SKM-1 treated with dmso at 0.1 percent for 144 hours (cell line): Measurements from ENCODE around the gene GIPC2.
"Not testable (repeated sequence)": the region's sequence is repeated elsewhere in the genome, so short reads cannot be mapped to it uniquely, and the experiment has no call there.

Experiments
- DNase-seq: peaks from one replicate; lab custom pipeline; 2025; ENCODE audit not compliant: unreplicated experiment; lab: John Stamatoyannopoulos, UW

Gene GIPC2, protein sequence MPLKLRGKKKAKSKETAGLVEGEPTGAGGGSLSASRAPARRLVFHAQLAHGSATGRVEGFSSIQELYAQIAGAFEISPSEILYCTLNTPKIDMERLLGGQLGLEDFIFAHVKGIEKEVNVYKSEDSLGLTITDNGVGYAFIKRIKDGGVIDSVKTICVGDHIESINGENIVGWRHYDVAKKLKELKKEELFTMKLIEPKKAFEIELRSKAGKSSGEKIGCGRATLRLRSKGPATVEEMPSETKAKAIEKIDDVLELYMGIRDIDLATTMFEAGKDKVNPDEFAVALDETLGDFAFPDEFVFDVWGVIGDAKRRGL

DNA sequence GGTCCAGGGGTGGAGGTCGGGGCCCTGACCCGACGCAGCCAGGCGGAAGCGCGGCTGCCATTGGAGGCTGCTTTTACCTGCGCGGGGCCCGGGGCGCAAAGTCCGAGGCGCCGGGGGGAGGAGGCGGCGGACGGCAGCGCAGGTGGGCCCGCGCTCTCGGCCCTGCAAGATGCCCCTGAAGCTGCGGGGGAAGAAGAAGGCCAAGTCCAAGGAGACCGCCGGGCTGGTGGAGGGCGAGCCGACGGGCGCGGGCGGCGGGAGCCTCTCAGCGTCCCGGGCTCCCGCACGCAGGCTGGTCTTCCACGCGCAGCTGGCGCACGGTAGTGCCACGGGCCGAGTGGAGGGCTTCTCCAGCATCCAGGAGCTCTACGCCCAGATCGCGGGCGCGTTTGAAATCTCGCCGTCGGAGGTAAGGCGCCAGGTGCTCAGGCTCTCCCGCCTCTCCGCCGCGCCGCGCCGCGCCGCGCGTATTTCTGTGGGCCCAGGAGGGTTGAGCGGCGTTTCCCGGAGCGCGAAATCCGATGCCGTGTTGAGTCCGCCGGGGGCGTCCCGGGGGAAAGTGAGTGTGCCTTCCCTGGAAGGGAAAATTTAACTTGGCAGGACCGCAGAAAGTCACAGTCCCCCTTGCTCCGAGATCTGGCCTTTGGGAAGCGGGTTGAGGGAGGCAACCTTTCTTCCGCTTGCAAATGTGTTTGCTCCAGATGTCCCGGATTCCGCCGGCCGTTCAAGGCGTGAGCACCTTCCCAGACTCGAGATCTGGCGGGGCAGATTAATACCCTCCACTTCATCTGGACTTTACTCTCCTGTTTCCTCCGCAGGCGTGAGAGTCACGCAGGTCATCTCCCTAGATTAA lies at the start of gene GIPC2:
Gene GIPC2 (plus strand): TSS at position 41 of the 853 bp plus-strand sequence. CDS start 129 bp downstream, at position 170.
- DNase-seq: no peak

DNA sequence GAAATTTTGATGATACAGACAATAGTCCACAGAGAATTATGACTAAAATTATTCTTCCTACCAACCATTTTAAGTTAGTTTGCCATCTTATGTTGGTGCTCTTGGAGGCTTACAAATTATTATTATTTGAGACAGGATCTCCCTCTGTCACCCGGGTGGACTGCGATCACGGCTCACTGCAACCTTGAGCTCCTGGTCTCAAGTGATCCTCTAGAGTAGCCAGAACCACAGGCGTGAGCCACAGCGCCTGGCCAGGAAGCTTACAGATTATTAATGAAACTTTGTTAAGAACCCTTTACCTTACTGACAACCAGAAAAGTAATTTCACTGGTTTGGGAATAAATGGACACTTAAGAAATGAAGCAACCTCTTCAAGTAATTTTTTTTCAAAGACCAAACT lies 49.0 kb upstream of the GIPC2 start:
- DNase-seq: no peak

DNA sequence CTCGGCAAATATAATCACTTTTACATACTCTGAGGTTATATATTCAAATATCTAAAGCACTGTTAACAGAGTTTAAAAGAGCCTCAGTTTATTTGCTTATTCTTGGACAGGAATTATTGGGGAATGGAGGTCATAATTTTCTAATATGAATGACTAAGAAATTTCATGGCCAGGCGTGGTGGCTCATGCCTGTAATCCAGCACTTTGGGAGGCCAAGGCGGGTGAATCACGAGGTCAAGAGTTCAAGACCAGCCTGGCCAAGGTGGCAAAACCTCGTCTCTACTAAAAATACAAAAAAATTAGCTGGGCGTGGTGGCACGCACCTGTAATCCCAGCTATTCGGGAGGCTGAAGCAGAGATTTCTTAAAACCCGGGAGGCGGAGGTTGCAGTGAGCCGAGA lies 45.2 kb upstream of the GIPC2 start:
- not testable (repeated sequence) for DNase-seq

DNA sequence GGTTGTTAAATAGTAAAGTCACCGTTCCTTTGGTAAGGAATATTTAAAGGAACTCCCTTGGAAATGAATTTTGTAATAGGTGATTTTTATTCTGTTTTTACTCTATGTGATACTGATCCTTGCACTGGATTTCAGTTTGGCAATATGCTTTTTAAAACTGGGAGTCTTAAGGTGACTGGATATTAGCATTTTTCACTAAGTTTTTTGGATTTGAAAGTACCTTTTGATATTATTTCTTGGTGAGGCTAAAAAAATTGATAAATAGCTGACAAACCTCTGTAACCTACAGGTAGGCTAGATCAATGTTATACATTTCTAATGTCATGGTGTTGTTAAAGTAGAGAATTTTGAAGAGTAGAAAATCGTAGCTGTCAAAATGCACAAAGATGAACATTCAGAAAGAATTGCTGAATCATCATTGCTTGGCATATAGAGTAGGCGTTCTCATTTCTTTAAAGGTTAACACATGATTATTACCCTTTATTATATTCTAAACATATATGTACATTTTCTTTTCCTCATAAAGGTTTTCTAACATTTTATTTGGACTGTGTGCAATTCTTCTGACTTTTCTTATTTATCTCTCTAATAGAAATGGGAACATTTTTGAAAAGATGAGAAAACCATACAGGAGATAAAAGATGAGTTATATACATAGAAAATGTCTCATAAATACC lies 42.6 kb upstream of the GIPC2 start:
- DNase-seq: no peak

DNA sequence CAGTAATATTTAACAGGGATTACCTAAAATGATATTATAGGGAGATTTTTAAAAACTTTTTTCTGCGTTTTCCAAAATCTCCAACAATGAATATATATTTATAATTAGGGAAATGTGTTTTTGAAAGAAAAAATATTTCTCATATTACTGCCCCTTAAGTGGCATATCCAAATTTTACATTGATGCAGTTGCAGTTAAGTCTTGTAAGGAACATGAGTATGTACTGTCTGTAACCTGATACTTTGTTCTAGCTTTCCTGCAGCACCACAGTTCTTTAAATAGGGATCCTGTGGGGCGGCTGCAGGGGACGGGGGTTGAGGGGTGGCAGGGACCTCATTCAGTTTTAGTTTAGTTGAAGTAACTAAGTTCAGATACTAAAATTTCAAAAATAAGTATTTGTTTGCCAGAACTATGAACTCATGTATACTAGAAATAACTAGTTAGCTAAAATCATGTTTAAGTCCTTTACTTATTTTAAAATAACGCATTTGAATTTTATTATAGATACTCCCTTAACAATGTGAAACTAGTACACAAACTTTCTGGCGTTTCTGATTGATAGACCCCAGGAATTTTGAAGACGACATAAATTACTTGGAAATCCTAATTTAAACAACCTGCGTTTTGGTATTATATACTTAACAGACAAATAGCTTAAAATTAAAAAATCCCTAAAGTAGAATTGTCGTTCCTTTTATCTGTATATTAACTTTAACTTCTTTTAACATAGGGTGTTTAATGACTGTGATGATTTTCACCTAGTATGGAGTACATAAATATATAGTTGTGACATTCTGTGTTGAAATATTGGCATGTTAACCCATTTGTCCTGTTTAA lies 41.7 kb upstream of the GIPC2 start:
- DNase-seq: peak; percentile 77

DNA sequence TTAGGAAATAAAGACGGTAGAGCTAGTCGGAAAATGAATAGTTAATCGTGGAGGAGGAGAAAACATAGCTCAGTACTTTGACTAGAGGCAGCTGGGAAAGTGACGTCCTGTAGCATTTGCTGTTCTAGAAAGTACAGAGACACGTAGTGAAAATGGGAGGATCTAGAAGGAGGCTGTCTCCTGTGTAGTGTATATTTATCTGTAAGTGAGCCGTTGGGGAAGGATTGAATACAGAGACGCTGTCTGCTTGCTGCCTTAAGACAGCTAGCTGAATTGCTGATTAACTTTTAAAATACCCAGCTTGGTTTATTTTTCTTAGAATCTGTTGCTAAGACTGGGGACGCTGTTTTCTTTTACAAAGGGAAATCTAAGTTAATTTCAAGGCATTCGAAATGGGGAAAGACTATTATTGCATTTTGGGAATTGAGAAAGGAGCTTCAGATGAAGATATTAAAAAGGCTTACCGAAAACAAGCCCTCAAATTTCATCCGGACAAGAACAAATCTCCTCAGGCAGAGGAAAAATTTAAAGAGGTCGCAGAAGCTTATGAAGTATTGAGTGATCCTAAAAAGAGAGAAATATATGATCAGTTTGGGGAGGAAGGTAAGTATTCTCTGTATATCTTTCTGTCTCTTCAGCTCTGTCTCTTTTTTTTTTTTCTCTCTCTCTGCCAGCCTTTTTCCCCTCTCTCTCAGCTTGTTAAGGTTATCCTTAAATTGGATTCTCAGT lies 40.9 kb upstream of the GIPC2 start, which contains the start of gene DNAJB4:
Gene DNAJB4 (plus strand): TSS at position 221 of the 729 bp plus-strand sequence. CDS start 172 bp downstream, at position 393.
- peak; percentile 97 for DNase-seq

DNA sequence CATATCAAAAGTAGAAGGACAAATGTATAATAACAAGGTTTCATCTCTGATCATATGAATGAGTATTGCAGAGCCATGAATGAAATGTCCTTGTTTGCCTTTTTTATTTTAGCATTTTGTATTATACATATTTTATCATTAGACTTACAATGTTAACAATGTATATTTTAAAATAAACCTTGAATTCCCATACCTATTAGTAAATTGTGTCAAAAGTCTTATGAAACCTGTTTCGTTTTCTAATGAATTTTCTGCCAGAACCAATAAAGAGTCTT lies 40.4 kb upstream of the GIPC2 start:
- DNase-seq: no peak

DNA sequence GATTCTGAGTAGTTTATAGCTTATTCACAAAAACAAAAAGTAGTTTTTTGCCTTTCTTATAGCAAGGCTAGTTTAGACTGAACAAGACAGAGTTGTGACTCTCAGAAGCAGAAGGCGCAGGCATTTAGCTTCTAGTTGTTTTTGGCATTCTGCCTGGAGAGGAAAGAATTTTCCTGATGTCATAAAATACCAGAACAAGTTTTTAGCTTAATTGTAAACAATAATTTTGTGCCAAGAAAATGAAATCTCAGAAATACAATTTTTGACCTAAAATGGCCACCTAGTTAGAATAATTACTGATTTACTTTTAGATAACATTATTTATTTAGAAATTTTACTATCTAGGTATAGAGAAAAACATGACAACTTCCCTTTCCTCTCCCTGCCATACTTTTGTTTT lies 40.0 kb upstream of the GIPC2 start:
- DNase-seq: peak; percentile 30

DNA sequence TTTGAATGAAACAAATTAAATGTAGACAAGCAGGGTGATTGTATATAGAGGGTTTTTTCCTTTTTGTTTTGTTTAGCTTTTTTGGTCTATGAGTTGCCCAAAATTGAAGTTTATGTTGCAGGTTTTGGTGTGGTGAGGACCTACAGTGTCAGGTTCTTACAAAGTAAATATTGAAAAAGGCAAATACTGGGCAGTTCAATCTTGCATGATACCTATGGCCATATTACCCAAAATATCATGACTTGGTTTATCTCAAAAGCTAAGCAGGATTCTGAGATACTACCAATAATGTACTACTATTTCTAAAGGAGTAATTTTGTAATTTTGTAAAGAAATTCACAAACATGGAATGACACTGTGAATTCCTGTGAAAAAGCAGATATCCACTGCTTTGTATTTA lies 39.2 kb upstream of the GIPC2 start:
- DNase-seq: no peak

DNA sequence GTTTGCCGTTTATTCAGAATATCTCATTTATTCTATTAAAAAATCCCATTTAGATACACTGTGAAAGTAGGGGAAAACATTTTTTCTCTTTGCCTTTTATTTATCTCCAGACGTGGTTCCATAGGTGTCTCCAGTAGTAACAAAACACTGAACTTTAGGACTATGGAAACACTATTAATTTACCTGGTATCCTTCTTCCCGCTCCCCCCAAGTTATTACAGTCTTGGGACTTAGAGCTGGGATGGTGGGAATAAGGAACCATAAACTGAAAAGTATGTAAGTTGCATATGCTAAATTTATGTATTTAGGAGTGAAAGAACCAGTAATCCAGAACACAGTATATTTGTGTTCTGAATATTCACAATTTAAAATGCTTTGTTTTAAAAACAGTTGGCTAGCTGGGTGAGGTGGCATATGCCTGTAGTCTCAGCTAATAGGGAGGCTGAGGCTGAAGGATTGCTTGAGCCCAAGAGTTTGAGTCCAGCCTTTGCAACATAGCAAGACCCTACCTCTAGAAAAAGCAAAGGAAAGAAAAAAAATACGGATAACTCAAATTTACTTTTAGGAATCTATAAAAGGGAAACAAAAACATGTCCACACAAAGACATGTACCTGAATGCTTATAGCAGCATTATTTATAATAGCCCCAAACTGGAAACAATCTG lies 38.0 kb upstream of the GIPC2 start:
- DNase-seq: no peak

DNA sequence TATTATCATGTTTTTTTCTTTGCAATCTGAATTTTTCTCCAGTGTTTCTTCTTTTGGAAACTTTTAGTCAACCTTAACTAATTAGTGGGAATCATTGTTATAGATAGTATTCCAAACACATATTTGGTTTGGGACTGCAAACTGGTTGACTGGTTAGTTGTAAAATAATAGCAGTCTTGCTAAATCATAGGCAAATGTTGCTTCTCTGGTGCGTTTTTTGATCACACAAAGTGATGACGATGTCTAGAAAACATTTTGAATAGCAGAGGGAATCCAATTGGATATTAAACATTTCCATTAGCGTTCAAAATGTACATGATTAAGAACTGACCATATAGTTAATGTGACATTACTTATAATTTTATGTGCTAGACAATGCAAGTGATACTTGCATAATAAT lies 36.5 kb upstream of the GIPC2 start:
- DNase-seq: no peak

DNA sequence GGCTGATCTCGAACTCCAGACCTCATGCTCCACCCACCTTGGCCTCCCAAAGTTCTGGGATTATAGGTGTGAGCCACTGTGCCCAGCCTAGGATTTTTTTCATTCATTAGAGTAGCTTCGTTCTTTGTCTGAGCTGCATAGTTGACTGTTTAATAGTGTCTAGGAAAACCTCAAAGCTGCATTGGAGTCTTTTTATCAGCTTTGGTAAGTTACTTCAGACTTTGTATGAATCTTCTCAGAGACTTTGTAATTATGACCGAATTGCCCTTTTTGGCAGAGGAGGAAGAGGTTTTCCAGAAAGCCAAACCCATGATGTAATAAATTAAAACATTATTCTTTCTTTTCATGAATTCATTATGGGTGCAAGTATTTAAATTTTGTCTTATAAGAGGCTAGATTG lies 35.9 kb upstream of the GIPC2 start:
- DNase-seq: no peak

DNA sequence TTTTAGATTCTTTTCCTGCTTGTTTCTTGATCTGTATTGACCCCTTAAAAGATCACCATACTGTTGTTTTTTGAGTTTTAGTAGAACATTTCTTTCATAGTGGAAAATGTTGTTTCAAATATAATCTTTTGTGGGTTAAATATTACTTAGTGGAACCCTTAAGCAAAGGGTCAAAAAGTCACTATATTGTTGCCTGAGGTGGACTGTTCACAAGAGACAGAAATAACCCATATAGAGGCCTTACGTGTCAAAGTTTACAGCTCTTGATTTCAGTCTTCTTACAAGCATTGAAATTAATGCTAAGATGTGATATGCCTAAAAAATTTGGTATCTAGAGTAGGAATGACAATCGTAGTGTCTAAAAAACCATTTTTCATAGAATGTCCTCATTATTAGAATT lies 34.7 kb upstream of the GIPC2 start:
- DNase-seq: no peak

DNA sequence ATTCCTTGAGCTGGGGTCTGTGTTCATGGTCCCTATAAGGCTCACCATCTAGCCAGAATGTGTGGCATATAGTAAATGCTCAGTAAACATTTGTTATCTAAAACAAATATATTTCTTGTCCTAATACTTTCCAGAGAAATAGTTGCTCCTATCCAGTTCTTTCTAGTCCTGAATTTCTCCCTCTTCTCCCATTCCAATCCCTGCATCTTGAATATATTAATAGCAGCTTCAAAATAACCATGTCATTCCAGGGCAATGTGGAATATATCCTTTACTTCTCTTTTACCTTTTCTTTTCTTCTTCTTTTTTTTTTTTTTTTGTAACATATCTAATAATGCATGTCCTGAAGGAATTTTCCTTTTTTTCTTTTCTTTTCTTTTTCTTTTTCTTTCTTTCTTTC lies 30.6 kb upstream of the GIPC2 start:
- no peak for DNase-seq

DNA sequence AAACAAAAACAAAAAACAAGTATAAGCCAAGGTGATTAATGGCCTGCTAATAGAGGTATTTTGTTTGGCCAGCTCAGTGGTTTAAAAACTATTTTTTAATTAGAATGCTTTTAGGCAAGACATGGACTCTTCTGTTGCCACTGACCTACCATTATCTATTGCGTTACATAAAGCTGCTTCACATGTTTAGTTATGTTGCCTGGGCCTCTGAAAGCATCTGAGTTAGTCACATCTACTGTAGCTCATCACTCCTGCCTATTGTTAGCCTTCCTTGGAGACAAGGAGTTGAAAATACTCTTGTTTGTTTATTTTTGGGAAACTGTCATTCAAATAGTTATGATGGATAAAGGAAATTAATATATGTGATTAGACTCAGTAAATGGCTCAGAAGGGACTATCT lies 26.7 kb upstream of the GIPC2 start:
- no peak for DNase-seq

DNA sequence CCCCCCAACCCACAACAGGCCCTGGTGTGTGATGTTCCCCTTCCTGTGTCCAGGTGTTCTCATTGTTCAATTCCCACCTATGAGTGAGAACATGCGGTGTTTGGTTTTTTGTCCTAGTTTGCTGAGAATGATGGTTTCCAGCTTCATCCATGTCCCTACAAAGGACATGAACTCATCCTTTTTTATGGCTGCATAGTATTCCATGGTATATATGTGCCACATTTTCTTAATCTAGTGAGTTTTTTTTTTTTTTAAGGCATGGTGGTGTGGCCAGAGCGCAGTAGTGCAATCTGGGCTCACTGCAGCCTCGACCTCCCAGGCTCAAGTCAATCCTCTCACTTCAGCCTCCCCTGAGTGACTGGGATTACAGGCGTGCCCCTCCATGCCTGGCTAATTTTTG lies 24.6 kb upstream of the GIPC2 start:
- not testable (repeated sequence) for DNase-seq

DNA sequence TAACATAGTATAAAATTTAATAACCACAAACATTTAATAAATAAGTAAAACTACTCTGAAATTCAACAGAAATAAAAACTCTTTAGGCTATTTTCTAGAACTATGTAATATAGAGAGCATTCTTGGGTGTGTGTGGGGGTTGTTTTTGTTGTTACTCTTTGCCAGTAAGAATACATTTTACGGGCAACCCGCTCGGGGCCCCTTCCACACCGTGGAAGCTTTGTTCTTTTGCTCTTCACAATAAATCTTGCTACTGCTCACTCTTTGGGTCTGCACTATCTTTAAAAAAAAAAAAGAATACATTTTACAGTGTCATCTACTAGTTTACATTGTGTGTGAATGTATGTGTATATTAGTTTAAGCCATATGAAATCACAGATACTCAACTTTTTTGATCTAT lies 16.0 kb upstream of the GIPC2 start:
- no peak for DNase-seq

DNA sequence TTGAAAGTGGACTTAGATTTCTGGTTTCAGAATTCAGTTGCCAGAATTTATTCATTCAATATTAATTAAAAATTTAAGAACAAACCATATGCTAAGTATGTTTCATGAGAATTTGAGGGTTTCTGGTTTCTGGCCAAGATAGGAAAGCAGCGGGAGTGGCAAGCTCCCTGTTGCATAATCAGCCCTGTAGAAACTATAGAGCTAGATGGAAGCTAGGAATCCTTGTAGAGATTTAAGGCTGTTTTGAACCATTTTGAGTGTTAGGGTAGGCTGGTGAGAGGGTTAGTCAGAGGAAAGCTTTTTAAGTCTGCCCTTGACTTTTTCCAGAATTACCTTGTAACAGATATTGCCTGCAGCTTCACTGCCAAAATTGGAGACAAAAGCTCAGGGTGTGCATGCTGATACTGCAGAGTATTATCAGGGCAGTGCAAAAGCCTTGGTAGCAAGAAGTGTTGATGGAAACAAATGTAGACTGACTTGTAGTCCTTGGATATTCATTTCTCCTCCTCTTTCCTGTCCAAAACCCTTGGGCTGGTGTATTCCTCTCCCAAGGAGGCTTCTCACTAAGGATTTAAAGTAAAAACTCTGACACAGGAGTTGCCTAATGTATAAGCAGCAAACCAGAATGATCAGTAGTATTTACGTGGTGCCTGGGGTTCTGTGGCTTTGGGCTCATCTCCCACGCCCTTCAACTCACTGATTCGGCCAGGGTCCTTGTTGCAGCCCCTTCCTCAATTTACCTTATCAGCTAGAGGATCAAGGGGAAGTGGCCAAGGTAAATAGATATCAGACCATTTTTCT lies 12.6 kb upstream of the GIPC2 start:
- DNase-seq: no peak

DNA sequence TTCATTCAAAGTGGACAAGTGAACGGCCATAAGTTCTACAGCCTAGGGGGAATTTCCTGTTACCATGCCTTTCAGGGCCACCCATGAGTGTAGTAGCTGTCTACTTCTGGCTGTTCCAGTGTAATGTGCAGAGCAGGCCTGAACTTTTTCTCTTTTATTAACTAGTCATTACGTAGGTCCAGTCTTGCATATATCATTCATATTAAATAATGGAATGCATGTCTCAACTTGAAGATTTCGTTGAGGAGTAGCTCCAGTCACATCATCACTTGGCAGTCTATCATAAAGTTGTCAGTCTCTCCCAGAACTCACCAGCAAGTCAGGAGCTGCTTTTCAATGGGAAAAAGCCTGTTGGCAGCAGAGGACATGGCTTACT lies 12.0 kb upstream of the GIPC2 start:
- no peak for DNase-seq
